HepG2 (cell line): Measurements from ENCODE around the gene MPI. TPM values are rescaled to one million over a fixed set of nuclear protein-coding genes. Genes with fewer than 3 reads are reported as not detected.

Experiments used
- ATAC-seq: fragments of 200-7000 bp; cut with Tn5 transposase; 3 replicates; pipeline ENCODE4 v1.9.1; 2020; ENCODE audit warnings: mild to moderate bottlenecking, moderate library complexity
- BruUV-seq: library from RNA; stranded (reverse); fragments of 400-500 nt; replicated peaks from 2 replicates; lab custom pipeline; 2021; lab: Mats Ljungman, UMichigan
- CTCF ChIA-PET: fragments of 300-600 bp; formaldehyde crosslinking; extraction: SDS; loops from one replicate; lab custom pipeline; 2021; ENCODE audit warnings: low total read pairs, inconsistent platforms, low intra/inter-chr PET ratio; lab: Yijun Ruan, JAX
- POLR2A ChIA-PET: fragments of 350-600 bp; sonication (Branson Sonifier 250); formaldehyde crosslinking; loops from one replicate; lab custom pipeline; 2020; ENCODE audit warnings: antibody characterized with exemption, inconsistent platforms; lab: Yijun Ruan, JAX
- DNase-seq: peaks from one replicate; pipeline ENCODE4 v3.0.0-alpha.2; 2015; ENCODE audit warnings: low spot score
- FAIRE-seq: peaks from 3 replicates; lab custom pipeline; 2011; peaks lifted over from hg19 to GRCh38; lab: Jason Lieb, UNC
- H2AFZ ChIP-seq: one replicate; pipeline ENCODE4 v1.6.1; 2011; ENCODE audit warnings: low read length, inconsistent platforms
- H3K27ac ChIP-seq: fragments of 300-600 bp; 3 replicates; pipeline ENCODE4 v1.8.0; 2011; ENCODE audit warnings: mixed run types, mild to moderate bottlenecking, mixed read lengths, low read length, inconsistent platforms; ENCODE audit not compliant: insufficient read depth; ENCODE audit errors: extremely low read length
- H3K27me3 ChIP-seq, 2 experiments: fragments of 200-600 bp in 1 of 2; 2 replicates in 1 of 2; 3 replicates in 1 of 2; pipeline versions ENCODE4 v1.6.0 to v1.8.0; 2011; ENCODE audit warnings: low read length in 2 of 2, mild to moderate bottlenecking in 2 of 2, moderate library complexity in 2 of 2, inconsistent platforms in 1 of 2; ENCODE audit not compliant: insufficient read depth in 2 of 2, control insufficient read depth in 1 of 2
- H3K36me3 ChIP-seq, 2 experiments: fragments of 200-600 bp in 1 of 2; replicated peaks in 1 of 2; 2 replicates in 1 of 2; 3 replicates in 1 of 2; pipeline versions ENCODE4 v1.5.1 to v1.8.0; 2011; ENCODE audit warnings: low read length in 2 of 2, inconsistent platforms in 1 of 2; ENCODE audit not compliant: insufficient read depth in 2 of 2, control insufficient read depth in 1 of 2
- H3K4me1 ChIP-seq: 2 replicates; pipeline ENCODE4 v1.5.1; 2012; ENCODE audit warnings: low read length, inconsistent platforms; ENCODE audit not compliant: insufficient read depth
- H3K4me2 ChIP-seq: 2 replicates; pipeline ENCODE4 v1.6.0; 2011; ENCODE audit warnings: low read depth, low read length, inconsistent platforms
- H3K4me3 ChIP-seq, 3 experiments: fragments of 200-600 bp in 1 of 3; sonication (generic), shearing (Covaris generic) in 1 of 3; replicated peaks in 1 of 3; 2 replicates each; pipeline ENCODE4 v1.5.1; 2011 to 2016; ENCODE audit warnings: low read length in 3 of 3, inconsistent platforms in 2 of 3, low read depth in 2 of 3, mild to moderate bottlenecking in 2 of 3, control low read depth in 1 of 3, mixed read lengths in 1 of 3; ENCODE audit not compliant: insufficient read depth in 1 of 3
- H3K79me2 ChIP-seq: one replicate; pipeline ENCODE4 v1.6.1; 2011; ENCODE audit warnings: low read length, inconsistent platforms; ENCODE audit not compliant: insufficient read depth
- H3K9ac ChIP-seq: 2 replicates; pipeline ENCODE4 v1.6.0; 2011; ENCODE audit warnings: mild to moderate bottlenecking, low read depth, low read length, inconsistent platforms; ENCODE audit not compliant: insufficient read depth
- H3K9me3 ChIP-seq: 2 replicates; pipeline ENCODE4 v1.5.1; 2012; ENCODE audit warnings: mild to moderate bottlenecking, low read length
- H4K20me1 ChIP-seq: 2 replicates; pipeline ENCODE4 v1.6.0; 2011; ENCODE audit warnings: inconsistent platforms, mild to moderate bottlenecking, low read length, moderate library complexity; ENCODE audit not compliant: insufficient read depth
- ARID5B ChIP-seq: IDR thresholded peaks from 2 replicates; pipeline ENCODE4 v1.4.0; 2020; ENCODE audit warnings: mild to moderate bottlenecking, missing genetic modification reagents
- IRF2 ChIP-seq: IDR thresholded peaks from 2 replicates; pipeline ENCODE4 v1.6.1; 2018; ENCODE audit warnings: missing genetic modification reagents, missing compliant biosample characterization
- POLR2AphosphoS5 ChIP-seq: IDR thresholded peaks from 2 replicates; pipeline ENCODE4 v1.6.1; 2012; ENCODE audit warnings: low read depth, low read length
- RCOR2 ChIP-seq: IDR thresholded peaks from 2 replicates; pipeline ENCODE4 v1.6.1; 2016; ENCODE audit warnings: missing biosample characterization, missing genetic modification reagents
- ZMAT3 ChIP-seq: sonication (generic); formaldehyde crosslinking; conservative IDR thresholded peaks from 2 replicates; pipeline ENCODE4 v1.7.0; 2021; ENCODE audit warnings: missing genetic modification reagents
- ZNF121 ChIP-seq: sonication (generic); formaldehyde crosslinking; IDR thresholded peaks from 2 replicates; pipeline ENCODE4 v1.5.0; 2020; ENCODE audit warnings: mild to moderate bottlenecking, missing genetic modification reagents
- ZNF83 ChIP-seq: sonication (generic); formaldehyde crosslinking; IDR thresholded peaks from 2 replicates; pipeline ENCODE4 v1.4.0; 2020; ENCODE audit warnings: missing genetic modification reagents, mild to moderate bottlenecking, borderline replicate concordance
- WGBS: methylation state at CpG from one replicate; pipeline ENCODE4 v1.1.6; 2017; ENCODE audit warnings: low lambda C conversion rate; 5-methylcytosine and 5-hydroxymethylcytosine counted together
- in situ Hi-C: cut with HindIII; loops from 2 replicates; pipeline ENCODE4 v1.10.0; 2017; ENCODE audit warnings: low pct_unique_long_range_greater_than_20kb; ENCODE audit not compliant: extremely low pct_ligation_motif_present
- intact Hi-C: fragments of 100-400 bp; cut with micrococcal nuclease; formaldehyde crosslinking; loops from one replicate; pipeline ENCODE4 v1.10.0; 2022; ENCODE audit not compliant: unreplicated experiment
- polyA plus RNA-seq, 8 experiments: library from polyadenylated mRNA; depleted of rRNA in 3 of 8; stranded (reverse) in 7 of 8; unstranded in 1 of 8; fragments of >200 nt; fragmentation: Illumina TruSeq in 4 of 8; extraction: Trizol in 4 of 8; gene quantifications; 2 replicates each; pipeline versions ENCODE4 v1.2.1 to v1.2.3, GENCODE V29; 2011 to 2016; ENCODE audit warnings: low read depth in 4 of 8, missing spikeins in 1 of 8, mixed read lengths in 1 of 8; ENCODE audit not compliant: insufficient read depth in 1 of 8
- total RNA-seq, 5 experiments: library from RNA; depleted of rRNA; stranded (reverse); fragments of >200 nt; fragmentation: Illumina TruSeq; extraction: Trizol; gene quantifications; 2 replicates each; pipeline ENCODE4 v1.2.3, GENCODE V29; 2016; ENCODE audit warnings: low read depth in 1 of 5

MPI gene
- total and polyA plus RNA-seq, 2 of the 13 experiments (the other 11 are each of a cell fraction or from before 2014, with no cell fraction given): 36.9 to 63.5 TPM

- TF ChIP-seq ARID5B (CRISPR knock-in tag) (no peak), POLR2AphosphoS5 (no peak), IRF2 (CRISPR knock-in tag) (no peak), ZMAT3 (CRISPR knock-in tag) (no peak), ZNF121 (CRISPR knock-in tag) (0 out of 2 replicates have a peak, but pooled peaks have one; percentile 35), ZNF83 (CRISPR knock-in tag) (no peak), RCOR2 (CRISPR knock-in tag) (no peak)
- intact Hi-C loops: loop anchor here (2.0 kb wide), 1 partner anchor 14 kb away; the partner anchor contains the start of gene ULK3
- no TSS peak for BruUV-seq
- in situ Hi-C loops: no loop called here
- no peak overlapping the region for H3K4me3 ChIP-seq
- H3K9me3 ChIP-seq: no peaks in the 10 kb centered on the region
- peaks cover 17 to 31% of the 10 kb centered on the region in 2 experiments; a peak in 4 of 5 replicates for H3K36me3 ChIP-seq
- no peak overlapping the region for H3K27ac ChIP-seq
- H3K9ac ChIP-seq: no peak overlapping the region
- H3K4me2 ChIP-seq: no peak overlapping the region
- peaks cover 20% of the 10 kb centered on the region for H3K4me1 ChIP-seq
- WGBS: 100% methylated on average over 1 of the region's 1 CpG
- peaks cover 12% of the 10 kb centered on the region for H3K79me2 ChIP-seq
- 0 out of 2 replicates have a peak, but pooled peaks cover 3% of the 10 kb centered on the region for H4K20me1 ChIP-seq
- no peak overlapping the region for H2AFZ ChIP-seq
- POLR2A ChIA-PET: no interaction called here
- no peaks in the 10 kb centered on the region for H3K27me3 ChIP-seq
- ATAC-seq: no peak
- FAIRE-seq: no peak
- DNase-seq: no peak
- CTCF ChIA-PET: no interaction called here
These were observed 33.3 kb upstream of the MPI start for GRCh38 chr15:74856537-74856936.
